SK-N-DZ (cell line): Measurements from ENCODE around the gene CCT3.
"Not testable (repeated sequence)": the region's sequence is repeated elsewhere in the genome, so short reads cannot be mapped to it uniquely, and the experiment has no call there.

Experiments used
- DNase-seq: peaks from one replicate; pipeline ENCODE4 v3.0.0-alpha.2; 2015; ENCODE audit warnings: low spot score

Gene CCT3

DNA sequence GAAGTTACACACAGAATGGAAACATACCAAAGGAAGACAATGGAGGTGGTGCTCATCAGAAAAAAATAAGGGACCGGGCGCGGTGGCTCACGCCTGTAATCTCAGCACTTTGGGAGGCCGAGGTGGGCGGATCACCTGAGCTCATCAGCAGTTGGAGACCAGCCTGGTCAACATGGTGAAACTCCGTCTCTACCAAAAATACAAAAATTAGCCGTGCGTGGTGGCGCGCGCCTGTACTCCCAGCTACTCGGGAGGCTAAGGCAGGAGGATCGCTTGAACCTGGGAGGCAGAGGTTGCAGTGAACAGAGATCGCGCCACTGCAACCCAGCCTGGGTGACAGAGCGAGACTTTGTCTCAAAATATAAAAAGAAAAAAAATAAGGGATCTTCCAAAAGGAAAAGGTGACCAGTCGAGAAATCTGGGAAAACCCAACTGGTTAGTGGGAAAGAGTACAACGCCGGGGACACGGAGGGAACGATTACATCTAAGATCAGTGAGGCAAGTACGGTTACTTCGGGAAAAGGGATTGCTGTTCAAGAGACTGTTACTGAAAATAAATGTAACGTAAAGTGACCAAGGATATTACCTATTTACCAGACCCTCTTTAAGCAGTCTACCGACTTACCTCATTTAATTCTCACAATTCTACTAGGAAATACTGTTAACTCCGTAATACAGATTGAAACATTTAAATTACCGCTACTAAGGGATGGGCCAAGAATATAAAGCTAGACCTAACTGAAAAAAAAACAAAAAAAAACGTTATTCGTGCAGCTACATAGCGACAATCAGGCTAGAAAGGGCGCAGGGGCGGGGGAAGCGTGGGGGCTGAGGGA is 822 bp downstream of the CCT3 start:
- no peak for DNase-seq

- no peak for DNase-seq
Observed at GRCh38 chr1:156336242-156336641, 1.9 kb downstream of the CCT3 start.

- DNase-seq = not testable (repeated sequence)
Observed at GRCh38 chr1:156323179-156323578, 14.9 kb downstream of the CCT3 start.

DNA sequence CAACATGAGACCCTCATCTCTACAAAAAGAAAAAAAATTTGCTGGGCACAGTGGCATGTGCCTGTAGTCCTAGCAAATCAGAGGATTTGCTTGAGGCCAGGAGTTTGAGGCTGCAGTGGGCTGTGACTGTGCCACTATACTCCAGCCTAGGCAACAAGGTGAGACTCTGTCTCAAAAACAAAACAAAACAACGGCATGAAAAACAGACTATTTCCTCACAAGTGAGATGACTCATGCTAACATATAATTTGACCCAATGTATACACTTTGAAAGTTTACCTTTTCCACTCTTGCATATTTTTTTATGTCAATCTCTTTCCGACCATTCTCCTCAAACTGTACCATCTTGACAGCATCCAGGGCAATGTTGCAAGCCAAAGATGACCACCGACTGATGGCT is 17.5 kb downstream of the CCT3 start:
- no peak for DNase-seq

- no peak for DNase-seq
Observed at GRCh38 chr1:156319664-156320063, 18.4 kb downstream of the CCT3 start.

- DNase-seq = no peak
Observed at GRCh38 chr1:156316909-156317308, 21.2 kb downstream of the CCT3 start.

GRCh38 chr1:156310962-156311361 is 27.1 kb downstream of the CCT3 start:
- no peak for DNase-seq

DNA sequence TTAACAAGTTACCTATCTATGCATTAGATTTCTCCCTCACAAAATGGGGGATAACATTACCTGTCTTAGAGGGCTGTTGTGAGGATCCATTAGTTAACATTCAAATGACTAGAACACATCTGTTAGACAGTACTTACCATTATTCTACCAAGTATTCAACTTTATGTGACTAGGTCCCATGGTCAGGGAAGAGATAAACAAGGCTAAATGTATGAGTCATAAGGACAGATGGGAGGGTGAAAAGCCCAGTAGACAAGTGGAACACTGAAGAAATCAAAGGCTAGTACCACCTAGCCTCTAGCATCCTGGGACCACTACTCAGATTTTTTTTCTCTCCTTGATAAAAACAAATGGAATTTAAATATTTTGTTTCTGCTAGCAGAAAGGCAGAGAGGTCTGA is 30.0 kb downstream of the CCT3 start:
- no peak for DNase-seq

DNA sequence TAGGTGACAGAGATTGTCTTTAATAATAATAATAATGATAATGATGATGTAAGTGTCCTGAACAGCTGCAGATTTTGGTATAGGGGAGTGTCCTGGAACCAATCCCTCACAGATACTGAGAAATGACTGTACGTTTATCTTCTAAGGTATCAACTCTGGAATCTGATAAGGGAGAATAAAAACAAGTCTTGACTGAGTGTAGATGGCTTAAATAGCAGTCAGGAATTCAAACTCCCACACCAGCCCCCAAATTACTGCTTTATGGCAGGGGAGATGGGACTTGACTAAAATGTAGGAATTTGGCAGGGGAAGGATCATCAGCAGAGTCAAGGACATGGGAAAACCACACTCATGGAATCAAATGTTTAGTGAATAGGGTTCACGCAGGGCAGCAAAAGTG is 32.9 kb downstream of the CCT3 start:
- no peak for DNase-seq

- DNase-seq = no peak
Observed at GRCh38 chr1:156303241-156303640, 34.9 kb downstream of the CCT3 start.

DNA sequence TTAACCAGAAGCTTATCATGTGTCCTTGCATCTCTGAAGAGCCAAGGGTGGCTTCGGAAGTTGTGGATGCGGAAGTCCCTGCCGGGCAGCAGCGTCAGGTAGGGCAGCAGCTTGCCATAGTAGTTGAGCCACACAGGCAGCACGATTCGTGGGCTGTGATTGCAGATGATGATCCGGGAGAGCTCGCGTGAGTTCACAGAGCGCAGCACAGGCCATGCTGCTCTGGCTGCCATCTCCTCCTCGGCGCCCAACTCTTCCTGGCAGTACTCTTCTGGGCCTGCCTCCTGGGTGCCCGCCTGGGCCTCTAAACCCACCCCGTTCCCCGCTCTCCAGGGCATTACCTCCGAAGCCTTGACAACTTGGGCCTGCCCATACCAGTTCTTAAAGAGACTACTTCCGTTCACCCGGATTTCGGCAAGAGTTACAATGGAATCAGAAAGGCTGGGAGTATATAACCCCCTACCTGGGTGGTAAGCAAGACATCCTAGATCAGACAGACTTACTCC is 39.2 kb downstream of the CCT3 start, which contains the start of gene VHLL:
VHLL (minus strand) TSS at position 456 of the 506 bp plus-strand sequence; CDS start at position 338, 118 bp downstream.
- DNase-seq = no peak

DNA sequence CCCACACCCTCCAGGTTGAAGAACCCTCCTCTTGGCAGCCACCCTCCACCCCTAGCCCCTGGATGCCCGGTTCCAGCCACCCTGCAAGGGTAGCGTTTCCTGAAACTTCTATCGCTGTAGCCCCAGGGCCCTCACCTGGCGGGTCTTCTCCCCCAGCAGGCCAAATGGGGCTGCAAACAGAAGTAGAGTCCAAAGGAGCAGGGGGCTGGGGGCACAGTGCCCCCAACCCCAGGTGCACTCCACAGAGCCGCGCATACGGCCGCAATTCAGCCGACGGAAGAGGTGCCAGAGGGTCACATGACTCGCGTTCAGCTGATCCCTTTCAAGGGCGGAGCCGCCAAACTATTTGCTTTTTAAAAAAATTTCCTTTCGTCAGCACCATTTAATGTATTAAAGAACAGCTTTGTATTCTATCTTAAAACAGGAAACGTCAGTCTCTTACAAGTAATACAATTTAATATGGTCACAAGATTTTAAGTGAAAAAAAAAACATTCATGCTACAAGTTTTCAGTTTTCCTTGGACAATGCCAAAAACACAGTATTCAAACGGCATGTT is 42.6 kb downstream of the CCT3 start, which contains the start of gene GLMP:
GLMP (minus strand) TSS at position 289 of the 557 bp plus-strand sequence; CDS start at position 255, 34 bp downstream.
- no peak for DNase-seq

- no peak for DNase-seq
Observed at GRCh38 chr1:156293895-156294294, 44.2 kb downstream of the CCT3 start.

GRCh38 chr1:156293098-156293434 is 45.0 kb downstream of the CCT3 start:
- DNase-seq = no peak

- no peak for DNase-seq
Observed at GRCh38 chr1:156291226-156292061, 46.6 kb downstream of the CCT3 start.

DNA sequence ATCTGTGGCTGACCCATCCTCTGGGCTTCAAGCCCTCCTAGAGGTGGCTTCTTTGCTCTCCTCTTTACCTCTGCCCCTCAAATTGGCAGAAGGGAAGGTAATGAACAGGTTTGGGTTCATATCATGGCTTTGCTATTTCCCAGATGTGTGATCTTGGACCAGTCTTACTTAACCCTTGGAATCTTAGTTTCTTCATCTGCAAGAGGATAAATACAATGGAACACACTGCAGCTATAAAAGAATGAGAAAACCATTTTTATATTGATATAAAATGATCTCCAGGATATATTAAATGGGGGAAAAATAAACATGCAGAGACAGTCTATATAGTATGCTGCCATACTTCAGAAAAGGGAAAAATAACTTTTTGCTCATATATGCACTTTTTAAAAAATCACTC is 48.2 kb downstream of the CCT3 start:
- DNase-seq = no peak

- DNase-seq = no peak
Observed at GRCh38 chr1:156286061-156286460, 52.0 kb downstream of the CCT3 start.

DNA sequence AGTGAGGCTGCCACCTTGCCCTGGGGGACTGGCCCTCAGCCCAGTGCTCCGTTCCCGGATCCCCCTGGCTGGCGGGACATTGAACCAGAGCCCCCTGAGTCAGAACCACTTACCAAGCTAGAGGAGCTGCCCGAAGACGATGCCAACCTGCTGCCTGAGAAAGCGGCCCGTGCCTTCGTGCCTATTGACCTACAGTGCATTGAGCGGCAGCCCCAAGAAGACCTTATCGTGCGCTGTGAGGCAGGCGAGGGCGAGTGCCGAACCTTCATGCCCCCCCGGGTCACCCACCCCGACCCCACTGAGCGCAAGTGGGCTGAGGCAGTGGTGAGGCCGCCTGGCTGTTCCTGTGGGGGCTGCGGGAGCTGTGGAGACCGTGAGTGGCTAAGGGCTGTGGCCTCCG is 52.7 kb downstream of the CCT3 start:
- no peak for DNase-seq

DNA sequence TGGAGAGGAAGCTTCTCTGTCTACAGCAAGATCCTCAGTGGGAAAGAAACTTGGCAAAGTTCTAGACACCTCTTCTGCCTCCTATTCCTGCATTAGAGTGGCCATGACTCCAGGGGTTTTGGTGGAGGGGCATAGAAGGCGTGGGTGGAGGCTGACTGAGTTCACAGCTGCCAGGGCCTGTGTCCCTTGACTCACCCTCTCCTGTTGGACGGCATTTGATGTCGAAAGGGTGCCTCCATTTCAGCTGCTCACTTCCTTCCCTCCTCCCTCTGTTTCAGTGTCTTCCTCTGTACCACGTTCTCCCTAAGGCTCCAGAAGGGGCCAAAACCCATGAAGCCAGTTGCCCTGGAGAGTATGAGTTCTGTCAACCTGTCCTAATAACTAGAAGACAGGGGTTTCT is 53.3 kb downstream of the CCT3 start:
- DNase-seq = no peak

- no peak for DNase-seq
Observed at GRCh38 chr1:156284112-156284511, 54.0 kb downstream of the CCT3 start, which contains the start of gene TMEM79. TMEM79 (plus strand) TSS chr1:156284325; CDS start chr1:156285227, 902 bp downstream.

GRCh38 chr1:156283521-156283920 is 54.6 kb downstream of the CCT3 start:
- no peak for DNase-seq
